ENCODE measurements around the gene NECTIN1.

The NECTIN1 gene

DNA sequence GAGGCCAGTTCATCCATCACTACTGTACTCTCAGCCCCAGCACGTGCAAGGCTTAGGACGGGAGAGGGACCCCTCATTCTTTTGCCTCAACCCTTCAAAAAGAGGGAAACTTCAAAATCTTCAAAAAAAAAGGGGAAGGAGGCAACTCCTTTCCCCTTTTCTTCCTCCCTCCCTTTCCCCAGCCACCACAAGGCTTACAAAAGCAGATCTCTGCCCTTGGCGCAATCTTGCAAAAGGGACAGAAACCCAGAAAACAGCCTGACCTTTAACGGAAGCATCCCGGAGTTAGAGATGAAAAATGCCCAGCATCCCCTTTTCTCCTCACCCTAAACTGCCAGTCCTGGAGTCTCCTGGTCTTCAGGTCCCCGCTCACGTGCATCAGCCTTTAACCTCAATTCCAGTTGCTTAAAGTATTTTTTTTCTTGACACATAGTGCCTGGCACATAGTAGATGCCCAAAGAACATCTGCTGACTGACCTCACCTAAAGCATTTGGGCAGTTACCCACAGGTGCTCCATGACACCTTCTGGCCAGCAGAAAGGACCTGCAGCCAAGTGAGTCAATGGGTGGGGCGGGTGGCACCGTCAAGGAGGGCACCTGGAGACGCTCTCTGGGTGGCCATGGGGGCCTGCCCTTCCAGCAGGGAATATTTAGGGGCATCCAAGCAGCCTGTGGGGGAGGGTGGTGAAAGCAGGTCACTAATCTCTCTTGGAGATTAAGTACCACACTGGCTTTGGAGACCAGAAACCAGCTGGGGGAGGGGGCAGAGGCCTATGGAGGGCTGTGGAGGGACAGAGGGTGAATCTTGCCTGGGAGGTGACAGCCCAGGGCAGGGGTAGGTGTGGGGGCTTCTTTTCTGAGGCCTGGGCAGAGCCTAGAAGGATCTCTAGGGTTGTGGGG is 16.3 kb downstream of the NECTIN1 start:
- DNase-seq, result no peak

DNA sequence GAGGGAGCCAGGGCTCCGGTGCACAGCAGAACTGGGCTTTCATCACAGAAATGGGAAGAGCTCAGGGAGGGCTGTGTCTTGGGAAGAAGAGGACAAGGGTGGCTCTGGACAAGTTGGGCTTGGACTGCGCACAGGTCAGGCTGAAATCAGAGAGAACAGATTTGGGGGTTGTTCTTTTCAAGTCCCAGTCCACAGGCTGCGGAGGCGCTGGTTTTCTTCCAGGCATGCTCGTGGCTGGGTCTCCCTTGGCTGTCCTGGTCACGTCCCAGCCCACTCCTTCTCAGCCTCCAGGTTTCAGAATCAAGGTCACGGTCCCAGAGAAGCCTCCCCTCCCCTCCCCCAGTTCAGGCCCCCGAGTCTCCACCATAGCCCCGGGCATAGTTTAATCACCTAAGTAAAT is 17.0 kb downstream of the NECTIN1 start:
- no peak for DNase-seq

DNA sequence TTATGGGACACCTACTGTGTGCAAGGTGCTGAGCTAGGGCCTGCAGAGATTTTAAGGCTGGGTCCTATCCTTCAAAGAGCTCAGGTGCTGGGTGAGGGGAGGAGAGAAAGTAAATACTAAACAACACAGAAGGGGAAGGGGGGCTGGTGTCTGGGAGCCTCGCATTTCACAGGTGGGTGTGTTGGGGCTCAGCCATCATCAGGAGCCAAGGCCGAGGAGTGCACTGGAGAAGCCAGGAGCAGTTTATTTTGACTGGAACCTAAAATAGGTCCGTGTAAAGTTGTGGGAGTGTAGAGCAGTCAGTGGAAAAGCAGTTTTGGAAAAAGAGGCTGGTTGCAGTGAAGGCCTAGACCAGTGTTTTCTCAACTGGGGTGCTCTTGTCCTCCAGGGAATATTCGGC is 17.5 kb downstream of the NECTIN1 start:
- DNase-seq, result no peak

DNA sequence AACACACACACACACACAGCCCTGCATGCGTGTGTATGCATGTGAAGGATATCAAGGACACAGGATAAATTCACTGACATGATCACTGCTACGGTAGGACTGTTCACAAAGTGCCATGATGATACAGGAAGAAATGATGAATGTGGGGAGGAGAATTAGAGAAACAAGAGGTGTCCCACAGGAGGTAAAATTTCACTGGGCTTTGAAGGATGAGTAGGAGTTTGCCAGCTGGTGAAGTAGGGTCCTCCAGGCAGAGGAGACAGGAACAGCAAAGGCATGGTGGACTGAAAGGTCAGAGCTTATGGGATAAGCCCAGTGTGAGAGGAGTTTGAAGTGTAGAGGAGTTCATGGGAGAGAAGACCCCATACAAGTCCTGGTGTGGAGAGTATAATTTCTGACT is 18.6 kb downstream of the NECTIN1 start:
- no peak for DNase-seq

DNA sequence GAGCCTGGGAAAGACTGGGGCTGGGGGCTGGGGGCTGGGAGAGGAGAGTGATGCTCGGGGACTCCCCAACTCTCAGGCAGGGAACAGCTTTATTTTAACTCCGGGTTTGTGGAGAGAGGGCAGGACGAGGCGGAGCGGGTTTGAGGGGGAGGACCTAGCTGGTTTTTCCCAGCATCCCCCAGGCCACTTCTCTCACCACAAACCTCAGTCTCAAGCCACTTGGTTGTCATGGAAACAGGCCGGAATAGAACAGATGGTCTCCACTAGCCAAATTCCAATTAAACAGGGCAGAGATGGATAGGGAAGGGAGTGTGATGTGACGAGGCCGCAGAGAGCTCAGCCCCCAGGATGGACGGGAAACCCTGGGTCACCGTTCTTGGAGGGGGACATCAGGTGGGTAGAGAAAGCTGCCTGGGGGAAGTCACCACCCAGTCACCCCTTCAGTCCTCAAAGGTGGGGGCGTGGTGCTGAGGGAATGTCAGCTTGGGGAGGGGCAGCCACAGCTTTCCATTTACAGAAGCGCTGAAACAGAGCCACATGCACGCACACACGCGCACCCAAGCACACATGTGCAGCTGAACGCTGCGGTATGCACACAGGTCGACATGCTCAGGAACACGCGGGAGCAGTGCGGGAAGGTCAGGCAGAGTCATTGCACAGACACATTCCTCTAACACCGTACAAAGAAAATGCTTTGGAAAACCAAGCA is 19.2 kb downstream of the NECTIN1 start:
- DNase-seq, result no peak

DNA sequence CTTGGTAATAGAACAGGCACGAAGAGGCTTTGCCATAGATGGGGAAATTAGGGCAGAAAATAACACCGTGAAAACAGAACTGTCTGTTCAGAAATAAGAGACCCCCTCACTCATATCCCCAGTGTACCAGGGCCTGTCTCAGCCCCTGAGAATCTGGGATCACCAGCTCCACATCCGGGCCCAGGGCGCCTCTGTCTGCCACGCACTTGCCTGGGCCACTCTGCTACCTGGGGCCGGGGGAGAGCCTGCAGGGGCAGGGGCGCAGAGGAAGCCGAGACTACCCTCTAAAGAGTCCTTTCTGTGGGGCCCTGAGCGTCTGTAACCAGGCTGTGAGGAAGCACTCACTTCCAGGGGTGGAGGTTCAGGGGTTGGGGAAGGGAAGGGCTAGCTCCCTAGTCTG is 19.8 kb downstream of the NECTIN1 start:
- DNase-seq, result no peak

DNA sequence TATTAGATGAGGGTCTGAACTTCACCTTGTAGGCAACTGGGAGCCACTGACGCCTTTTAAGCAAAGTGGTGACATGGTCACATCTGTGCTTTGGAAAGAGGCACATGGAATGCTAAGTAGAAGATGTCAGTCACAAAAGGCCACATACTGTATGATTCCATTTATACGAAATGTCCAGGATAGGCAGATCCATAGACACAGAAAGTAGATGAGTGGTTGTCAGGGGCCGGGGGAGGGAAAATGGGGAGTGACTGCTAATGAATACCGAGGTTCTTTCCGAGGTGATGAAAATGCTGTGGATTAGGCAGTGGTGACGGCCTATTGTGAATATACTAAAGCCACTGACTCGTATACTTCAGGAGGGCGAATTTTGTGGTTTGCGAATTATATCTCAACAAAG is 20.6 kb downstream of the NECTIN1 start:
- DNase-seq, result no peak

DNA sequence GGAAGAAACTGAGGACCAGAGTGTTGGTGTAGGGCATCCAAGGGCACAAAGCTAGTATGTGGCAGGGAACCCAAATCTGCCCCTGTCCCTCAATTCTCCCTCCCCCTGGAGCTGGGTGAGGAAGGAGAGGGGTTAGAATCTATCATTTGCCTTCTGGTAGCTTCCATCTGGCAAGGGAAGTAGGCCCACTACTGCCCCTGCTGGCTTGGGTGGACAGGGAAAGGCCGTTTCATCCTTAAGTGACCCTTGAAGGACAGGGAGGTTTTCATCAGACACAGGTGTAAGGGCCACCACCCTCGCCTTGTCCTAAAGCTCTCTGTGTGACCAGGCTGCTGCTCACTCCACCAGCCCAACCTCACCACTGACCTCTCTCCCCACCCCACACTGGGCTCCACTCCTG is 22.1 kb downstream of the NECTIN1 start:
- no peak for DNase-seq

DNA sequence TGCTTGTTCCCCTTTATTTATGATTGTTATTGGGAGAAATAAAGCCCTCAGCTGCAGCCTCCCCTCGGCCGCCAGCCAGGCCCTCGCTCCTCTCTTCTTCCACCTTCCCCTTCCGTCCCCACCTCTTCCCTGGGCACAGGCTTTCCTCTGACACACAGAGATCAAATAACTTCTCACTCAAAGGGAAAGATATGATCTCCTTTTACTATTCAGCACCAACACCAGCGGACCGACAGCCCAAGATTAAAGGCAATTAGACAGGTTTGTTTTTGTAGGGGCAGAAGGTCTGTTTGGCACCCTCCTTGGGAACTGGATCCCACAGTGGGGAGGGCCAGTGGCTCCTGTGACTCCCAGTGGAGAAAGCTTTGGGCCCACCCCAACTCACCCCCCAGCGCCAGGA is 23.0 kb downstream of the NECTIN1 start:
- no peak for DNase-seq

DNA sequence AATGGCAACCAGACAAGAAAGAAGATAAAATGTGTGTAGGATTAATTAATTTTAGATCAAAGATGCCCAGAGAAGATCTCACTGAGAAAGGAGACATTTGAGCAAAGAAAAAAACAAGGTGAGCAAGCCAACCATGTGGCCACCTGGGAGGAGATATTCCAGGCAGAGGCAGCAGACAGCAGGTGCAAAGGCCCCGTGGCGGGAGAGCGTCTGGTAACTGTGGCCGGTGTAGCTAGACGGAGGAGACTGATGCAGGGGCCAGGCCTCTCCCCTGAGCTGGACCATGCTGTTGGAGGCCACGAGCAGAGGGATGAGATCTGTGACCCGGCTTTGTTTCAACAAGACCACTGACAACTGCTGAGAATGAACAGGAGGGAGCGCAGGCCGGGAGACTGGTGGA is 23.6 kb downstream of the NECTIN1 start:
- no peak for DNase-seq

DNA sequence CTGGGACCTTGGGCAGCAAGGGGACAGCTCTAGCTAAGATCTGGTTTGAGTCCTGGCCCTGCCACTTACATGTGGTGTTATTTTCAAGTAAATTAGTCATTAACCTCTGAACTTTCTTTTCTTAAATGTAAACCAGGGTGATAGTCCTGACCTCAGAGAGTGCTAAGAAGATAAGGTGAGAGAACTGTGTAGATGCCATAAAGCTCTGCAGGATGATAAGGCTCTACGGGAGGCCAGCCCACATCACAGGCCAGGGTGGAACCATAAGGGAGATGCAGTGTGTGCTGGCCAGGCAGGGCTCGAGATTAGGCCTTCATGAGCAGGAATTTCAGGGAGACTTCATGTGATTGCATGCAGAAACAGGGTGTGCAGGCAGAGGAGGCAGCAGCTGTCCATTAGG is 24.2 kb downstream of the NECTIN1 start:
- DNase-seq, result no peak

DNA sequence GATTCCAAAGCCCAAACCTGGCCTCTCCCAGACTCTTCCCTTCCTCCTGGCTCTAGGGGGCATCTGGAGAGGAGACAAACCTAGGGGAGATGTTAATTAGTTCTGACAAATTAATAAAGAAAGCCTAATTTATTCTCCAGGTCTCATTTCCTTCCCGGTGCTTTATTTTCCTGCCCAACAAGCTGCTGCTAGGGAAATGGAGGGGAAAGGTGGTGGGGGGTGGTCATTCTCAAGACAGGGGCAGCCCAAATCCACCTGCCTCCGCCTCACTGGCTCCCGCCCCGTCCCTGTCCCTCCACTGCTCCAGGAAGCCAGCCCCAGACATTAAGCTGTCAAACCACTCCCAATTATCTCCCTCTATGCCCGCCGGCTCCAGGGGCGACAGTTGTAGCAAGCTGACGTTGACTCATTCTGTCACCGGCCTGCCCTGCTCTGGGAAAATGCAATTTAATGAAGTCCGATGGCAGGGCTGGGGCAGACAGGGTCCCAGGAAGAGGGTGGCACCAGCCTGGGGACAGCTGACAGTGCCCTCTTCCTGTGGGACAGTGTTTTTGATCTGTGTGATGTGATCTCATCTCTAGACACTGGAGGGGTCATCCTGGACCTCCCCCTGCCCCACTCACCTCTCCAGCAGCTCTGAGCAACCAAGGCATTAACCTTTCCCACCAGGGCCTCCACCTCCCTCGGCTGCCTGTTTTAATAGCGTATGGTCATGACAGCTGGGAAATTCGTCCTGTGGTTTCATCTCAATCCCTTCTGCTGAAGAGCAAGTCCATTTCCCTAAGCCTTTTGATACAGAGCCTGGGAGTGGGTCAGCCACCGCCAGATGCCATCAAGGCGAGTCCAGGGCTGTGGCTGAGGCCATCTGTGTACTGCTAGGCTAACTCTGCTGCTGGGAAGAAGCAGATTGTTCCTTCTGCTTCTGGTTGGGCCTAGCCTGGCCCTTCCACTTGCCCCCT is 27.1 kb downstream of the NECTIN1 start:
- no peak for DNase-seq

DNA sequence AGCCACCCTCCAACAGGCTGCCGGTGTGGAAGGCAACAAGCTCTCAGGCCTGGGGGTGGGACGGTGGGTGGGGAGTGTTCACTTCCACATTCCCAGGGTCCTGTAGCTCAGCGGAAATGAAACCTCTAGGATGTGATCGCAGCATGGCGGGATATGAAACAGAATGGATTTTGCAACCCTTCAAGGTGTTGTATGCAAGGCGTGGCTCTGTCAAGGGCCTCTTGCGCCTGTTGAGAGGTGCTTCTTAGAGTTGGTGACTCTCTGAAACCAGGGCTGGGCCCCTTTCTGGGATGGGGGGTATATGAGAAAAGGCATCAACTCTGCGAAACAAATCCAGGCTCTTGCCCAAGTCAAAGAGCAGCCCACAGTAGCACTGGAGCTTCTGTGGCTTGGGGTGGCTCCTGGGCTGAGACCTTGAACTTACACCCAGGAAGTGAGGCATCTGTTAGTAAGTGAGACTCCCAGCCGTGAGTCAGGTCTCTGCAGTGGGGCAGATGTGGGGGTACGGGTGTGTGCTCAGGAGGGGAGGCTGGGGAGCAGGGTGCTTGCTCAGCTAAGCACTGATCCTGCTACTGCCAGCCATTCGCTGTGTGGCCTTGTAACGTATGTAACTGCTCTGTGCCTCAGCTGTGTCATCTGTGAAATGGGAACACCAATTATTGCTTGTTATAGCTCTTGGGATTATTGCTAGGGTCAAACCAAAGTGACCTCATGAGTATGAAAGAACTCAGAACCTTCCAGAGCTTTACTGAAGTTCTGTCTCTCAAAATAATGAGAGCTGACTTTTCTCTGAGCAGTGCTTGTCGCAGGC is 28.3 kb downstream of the NECTIN1 start:
- DNase-seq, result no peak

DNA sequence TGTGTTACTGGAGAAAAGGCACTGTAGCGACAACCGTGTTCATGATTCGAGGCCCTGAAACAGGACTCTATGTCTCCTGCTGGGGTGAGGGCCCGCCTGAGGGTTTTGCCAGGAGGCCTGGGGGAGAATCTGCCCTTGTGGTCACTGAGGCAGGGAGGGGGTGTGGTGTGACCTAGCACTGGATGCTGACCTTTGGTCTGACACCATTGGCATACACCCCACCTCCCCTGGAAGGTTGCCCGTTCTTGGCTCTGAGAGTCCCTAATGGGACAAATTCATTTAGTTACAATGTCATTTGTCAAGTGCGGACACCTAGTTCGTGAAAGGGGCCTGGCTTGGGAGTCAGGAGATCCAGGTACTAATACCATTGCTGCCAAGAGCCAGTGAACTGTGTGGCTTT is 29.0 kb downstream of the NECTIN1 start:
- no peak for DNase-seq

DNA sequence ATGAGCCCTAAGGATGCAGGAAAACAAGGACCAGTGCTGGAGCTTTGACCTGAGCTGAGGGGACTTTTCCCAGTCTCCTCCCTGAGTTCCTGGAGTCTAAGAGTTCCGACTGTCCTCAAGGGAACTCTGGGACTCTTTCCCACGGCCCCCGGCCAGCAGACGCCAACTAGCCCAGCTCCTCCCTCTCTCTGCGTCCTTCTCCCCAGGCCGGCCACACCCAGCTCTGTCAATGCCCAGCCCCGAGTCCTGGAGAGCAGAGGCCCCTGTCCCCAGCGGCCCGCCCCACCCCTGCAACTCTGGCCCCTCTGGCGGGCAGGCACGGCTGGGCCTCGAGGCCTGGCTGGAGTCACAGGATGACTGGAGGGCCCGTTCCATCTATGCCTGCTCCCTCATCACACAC is 29.8 kb downstream of the NECTIN1 start:
- DNase-seq, result no peak

DNA sequence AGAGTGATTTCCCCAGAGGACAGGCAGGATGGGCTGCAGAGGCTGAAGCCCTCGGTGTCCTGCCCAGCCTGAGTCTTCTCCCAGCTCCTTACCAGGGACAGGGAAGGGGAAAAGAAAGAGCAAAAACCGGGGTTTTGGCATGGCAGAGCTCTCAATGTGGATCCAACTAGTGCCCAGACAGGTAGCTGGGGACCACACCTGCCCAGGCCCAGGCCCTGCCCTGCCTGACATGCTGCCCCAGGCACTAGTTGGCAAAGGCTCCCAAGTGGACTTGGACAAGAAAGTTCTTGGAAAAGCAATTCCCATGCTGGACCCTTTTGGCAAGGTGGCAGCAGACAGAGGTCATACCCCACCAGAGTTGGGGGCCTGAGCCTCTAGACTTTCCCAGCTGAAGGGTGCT is 31.1 kb downstream of the NECTIN1 start:
- DNase-seq, result no peak

DNA sequence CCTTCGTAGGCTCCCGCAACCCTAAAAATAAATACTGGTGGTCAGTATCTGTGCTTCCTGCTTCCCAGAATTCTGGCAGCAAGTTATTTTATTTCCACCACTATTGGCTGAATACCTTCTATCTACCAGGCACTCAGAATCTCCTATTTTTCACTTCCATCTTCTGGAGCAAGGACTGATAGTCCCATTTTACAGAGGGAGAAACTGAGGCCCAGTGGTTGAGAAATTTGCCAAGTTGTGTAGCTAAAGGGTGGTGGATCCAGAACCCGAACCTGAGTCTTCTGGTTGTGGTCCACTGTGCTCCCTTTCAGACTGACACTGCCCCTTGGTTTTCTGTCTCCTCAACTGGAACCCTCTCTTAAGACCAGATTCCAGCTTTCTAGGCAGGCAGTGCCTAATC is 31.6 kb downstream of the NECTIN1 start:
- no peak for DNase-seq

DNA sequence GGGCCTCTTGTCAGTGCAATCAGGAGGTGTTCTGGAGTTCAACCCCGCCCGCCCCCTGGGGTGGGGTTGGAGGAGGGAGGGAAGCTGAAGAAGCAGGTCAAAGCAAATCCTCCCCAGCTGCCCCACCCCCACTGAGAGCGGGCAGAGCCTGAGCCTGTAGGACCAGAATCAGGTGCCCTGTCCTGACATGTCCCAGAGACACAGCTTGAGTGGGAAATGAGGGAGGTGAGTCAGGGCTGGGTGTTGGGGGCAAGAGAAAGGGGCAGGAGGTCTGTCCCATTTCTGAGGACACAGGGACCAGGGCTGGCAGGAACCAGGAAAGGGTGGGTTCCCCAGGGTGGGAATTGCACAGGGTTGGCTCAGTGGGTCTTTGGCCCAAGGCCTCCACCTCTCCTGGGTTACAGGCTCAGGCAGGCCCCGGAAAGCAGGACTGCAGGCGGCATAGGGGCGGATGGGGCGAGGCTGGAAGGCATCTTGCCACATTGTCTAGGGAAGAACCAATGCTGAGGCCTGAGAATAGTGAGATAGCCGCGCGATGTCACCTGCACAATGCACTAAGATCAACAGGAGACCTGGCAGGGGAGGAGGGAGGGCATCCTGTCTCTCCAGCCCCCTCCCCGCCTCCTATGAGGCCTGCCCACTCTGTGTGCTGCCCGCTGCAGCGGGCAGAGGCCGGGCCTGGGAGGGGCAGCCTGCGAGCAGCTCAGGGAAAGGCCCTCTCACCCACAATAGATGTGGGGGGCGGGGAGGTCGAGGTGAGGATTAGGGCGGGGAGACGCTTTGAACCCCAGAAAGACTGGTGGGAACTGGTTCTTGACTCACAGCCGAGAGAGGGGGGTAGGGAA is 32.4 kb downstream of the NECTIN1 start:
- peak; percentile 82 for DNase-seq

DNA sequence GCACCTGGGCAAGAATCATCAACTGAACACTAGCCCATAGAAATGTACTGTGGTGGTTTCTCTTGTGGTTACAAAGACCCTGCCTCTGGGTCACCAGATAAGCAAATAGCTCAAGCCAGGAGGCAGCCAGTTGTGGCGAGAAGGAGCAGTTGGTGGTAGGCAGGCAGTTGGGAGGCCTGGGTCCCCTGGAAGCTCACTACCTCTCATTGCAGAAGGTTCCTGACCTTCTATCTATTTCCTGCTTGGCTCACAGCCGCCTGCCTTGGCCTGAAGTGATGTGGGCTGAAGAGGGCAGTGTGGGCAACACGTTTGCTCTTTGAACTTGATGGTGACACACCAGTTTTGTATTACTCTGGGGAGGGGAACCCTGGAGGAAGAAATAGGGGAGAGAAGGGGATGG is 34.7 kb downstream of the NECTIN1 start:
- peak; percentile 39 for DNase-seq

DNA sequence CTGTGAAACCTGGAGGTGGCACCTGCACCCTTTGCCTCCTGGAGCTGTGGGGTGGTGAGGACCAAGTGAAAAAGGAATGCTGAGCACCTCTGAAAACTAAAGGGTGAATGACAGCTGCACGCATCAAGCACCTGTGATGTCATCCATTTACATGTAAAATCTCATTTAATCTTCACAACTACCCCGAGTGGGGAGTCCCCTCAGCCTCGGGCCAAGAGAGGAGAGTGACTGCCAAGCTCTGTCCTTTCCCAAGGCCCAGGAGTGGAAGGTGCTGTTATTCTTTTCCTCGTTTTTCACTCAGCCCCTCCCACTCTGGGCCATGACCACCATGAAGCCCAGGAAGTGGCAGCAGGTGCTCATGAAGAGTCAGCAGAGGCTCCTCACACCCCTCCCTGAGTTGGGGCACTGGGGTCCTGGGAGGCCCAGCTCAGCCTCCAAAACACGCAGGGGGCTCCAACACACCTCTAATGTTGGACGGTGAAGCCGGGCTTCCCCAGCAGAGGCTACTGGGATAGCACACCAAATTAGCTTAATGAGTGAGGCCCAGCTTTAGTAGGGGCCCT is 35.7 kb downstream of the NECTIN1 start:
- DNase-seq, result peak; percentile 56

DNA sequence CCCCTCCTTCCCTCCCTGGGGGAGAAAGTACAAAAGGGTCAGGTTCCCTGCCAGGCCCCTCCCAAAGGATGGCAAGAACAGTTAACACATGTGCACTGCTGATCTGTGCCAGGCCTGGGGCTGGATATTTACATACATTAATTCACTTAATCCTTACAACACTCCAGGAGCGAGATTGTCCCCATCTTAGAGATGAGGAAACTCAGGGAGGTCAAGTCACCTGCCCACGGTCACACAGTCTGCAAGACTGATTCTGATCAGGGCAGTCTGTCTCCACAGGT is 36.5 kb downstream of the NECTIN1 start:
- no peak for DNase-seq
